Raji (cell line): Measurements from ENCODE around the gene MOBP.

Experiments
- POLR2A ChIP-seq: IDR thresholded peaks from 2 replicates; pipeline ENCODE4 v1.6.1; 2011; ENCODE audit warnings: low read depth, low read length, control low read depth; ENCODE audit not compliant: insufficient read depth

The MOBP gene

GRCh38 chr3:39540162-39540921 is 72.9 kb downstream of the MOBP start:
- TF ChIP-seq POLR2A, result no peak

GRCh38 chr3:39541442-39541841 is 74.0 kb downstream of the MOBP start:
- no peak for TF ChIP-seq POLR2A

GRCh38 chr3:39541917-39542329 is 74.4 kb downstream of the MOBP start:
- no peak for TF ChIP-seq POLR2A

GRCh38 chr3:39542588-39542988 is 75.1 kb downstream of the MOBP start:
- no peak for TF ChIP-seq POLR2A

GRCh38 chr3:39548282-39548681 is 80.8 kb downstream of the MOBP start:
- no peak for TF ChIP-seq POLR2A

GRCh38 chr3:39550354-39551051 is 83.0 kb downstream of the MOBP start:
- no peak for TF ChIP-seq POLR2A
